ENCODE measurements around the gene DISC1. TPM values are rescaled to one million over a fixed set of nuclear protein-coding genes. Genes with fewer than 3 reads are reported as not detected.
"Not testable (repeated sequence)": the region's sequence is repeated elsewhere in the genome, so short reads cannot be mapped to it uniquely, and the experiment has no call there.

Gene DISC1
- total RNA-seq, 3 donors from 2014 or later = 4.8 to 11.3 (median 8.9) TPM

DNA sequence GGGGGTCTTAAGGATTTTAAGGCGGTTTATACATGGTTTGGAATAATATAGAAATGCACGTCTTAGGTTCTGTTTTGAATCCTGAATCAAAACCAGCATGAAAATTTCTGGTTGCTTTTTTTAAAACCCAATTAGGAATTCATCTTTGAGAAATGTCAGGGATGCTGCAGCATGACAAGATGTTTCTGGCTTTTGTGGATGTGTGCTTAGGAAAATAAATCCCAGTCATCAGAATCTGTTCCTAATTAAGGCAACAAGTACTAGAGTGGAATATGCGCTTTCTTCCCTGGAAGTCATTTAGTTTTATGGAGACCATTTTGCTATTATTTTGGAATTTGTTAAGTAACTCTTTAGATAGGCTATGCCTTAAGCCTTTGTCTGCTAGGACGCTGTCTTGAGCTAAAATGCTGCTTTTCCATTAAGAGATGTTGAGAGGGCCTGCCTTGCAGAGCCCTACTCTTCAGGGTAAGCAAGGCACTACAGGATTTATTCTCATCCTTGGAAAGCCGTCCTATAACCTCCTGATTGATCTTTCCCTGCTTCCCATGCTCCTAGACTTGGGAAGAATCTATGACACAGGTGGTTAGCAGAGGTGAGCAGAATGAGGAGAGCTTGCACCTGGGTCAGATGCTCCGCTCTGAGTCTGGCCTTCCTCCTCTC is 332.8 kb downstream of the DISC1 start:
- intact Hi-C loops (cut with DNase I, micrococcal nuclease) = no loop called here
- Histone ChIP-seq H3K4me1 (ENCODE audit: low read depth) (no peaks in the 10 kb centered on the region), H3K4me3 (no peak overlapping the region), H3K36me3 (ENCODE audit: low read depth) (no peaks in the 10 kb centered on the region), H3K9me3 (no peaks in the 10 kb centered on the region)
- TF ChIP-seq, protein P1, sequence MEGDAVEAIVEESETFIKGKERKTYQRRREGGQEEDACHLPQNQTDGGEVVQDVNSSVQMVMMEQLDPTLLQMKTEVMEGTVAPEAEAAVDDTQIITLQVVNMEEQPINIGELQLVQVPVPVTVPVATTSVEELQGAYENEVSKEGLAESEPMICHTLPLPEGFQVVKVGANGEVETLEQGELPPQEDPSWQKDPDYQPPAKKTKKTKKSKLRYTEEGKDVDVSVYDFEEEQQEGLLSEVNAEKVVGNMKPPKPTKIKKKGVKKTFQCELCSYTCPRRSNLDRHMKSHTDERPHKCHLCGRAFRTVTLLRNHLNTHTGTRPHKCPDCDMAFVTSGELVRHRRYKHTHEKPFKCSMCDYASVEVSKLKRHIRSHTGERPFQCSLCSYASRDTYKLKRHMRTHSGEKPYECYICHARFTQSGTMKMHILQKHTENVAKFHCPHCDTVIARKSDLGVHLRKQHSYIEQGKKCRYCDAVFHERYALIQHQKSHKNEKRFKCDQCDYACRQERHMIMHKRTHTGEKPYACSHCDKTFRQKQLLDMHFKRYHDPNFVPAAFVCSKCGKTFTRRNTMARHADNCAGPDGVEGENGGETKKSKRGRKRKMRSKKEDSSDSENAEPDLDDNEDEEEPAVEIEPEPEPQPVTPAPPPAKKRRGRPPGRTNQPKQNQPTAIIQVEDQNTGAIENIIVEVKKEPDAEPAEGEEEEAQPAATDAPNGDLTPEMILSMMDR (IDR thresholded peaks at IDR 0.05) = no peak
- ATAC-seq (no peak), DNase-seq (no peak)

DNA sequence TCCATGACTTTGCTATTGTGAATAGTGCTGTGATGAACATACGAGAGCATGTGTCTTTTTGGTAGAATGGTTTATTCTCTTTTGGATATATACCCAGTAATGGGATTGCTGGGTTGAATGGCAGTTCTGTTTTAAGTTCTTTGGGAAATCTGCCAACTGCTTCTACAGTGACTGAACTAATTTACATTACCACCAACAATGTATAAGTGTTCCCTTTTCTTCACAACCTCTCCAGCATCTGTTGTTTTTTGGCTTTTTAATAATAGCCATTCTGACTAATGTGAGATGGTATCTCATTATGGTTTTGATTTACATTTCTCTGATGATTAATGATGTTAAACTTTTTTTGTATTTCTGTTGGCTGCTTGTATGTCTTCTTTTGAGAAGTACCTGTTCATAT is 335.2 kb downstream of the DISC1 start:
- H3K9me3 ChIP-seq; ATAC-seq; H3K4me3 ChIP-seq; DNase-seq; H3K4me1 ChIP-seq (ENCODE audit: low read depth); H3K36me3 ChIP-seq (ENCODE audit: low read depth); intact Hi-C loops (cut with DNase I, micrococcal nuclease): not testable (repeated sequence)

DNA sequence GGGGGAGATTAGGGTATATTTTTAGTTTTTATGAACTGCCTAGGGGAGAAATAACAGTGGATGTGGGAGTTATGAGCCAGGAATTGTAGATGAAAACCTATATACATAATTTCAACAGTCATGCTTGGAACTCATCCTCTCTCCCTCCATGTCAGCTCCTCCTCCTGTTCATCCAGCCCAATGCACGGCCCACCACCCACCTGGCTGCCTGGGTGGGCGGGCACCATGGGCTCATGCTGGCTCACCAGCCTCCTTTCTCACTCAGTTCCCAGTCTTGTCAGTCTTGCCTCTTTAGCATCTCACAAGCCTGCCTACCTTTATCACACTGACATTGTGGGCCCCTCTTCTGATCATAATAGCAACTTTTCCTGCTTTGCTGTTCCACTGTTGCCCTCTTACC is 336.0 kb downstream of the DISC1 start:
- TF ChIP-seq, protein P1 (IDR thresholded peaks at IDR 0.05) = no peak
- intact Hi-C loops (cut with DNase I, micrococcal nuclease) = no loop called here
- no peak overlapping the region for H3K4me3 ChIP-seq
- DNase-seq = no peak
- H3K36me3 ChIP-seq (ENCODE audit: low read depth) = no peaks in the 10 kb centered on the region
- no peak for ATAC-seq
- H3K9me3 ChIP-seq = no peaks in the 10 kb centered on the region
- no peaks in the 10 kb centered on the region for H3K4me1 ChIP-seq (ENCODE audit: low read depth)

DNA sequence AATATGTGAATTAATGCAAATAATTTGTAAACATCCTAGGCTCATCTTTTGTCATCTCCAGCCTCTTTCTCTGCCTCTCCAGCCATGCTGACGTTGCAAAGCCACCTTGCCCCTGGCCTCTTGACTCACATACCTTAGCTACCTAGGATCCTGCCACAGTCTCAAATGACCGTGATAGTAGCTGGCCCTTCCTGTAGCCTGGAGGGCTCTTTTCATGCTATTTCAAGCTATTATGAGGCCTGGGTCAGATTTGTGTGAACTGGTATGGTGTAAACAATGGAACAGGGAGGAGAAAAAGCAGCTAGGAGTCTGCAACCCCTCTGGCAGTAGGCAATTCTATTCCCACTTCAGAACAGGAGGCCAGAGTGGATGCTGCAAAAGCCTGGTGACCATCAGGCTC is 337.7 kb downstream of the DISC1 start:
- TF ChIP-seq, protein P1 (IDR thresholded peaks at IDR 0.05) = no peak
- DNase-seq (no peak), ATAC-seq (no peak)
- no peaks in the 10 kb centered on the region for H3K36me3 ChIP-seq (ENCODE audit: low read depth)
- no peaks in the 10 kb centered on the region for H3K9me3 ChIP-seq
- no peaks in the 10 kb centered on the region for H3K4me1 ChIP-seq (ENCODE audit: low read depth)
- intact Hi-C loops (cut with DNase I, micrococcal nuclease) = no loop called here
- no peak overlapping the region for H3K4me3 ChIP-seq

DNA sequence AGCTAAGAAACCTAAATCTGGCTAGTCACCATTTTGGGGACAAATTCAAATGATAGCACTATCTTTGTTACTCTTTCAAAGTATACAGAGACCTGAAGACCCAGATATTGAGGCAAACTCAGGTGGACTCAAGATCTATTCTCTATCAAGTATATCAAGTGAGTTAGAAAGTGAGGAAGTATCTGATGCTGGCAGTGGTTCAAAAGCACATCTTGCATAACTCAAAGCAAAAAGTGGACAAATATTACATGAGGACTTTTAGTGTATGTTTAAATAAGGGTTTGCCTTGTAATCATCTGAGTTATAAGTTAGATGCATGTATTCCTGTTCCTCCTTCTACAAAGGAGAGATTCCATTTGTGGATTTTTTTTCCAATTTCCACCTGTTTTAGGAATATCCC is 338.4 kb downstream of the DISC1 start:
- H3K9me3 ChIP-seq = no peaks in the 10 kb centered on the region
- H3K4me1 ChIP-seq (ENCODE audit: low read depth) = no peaks in the 10 kb centered on the region
- intact Hi-C loops (cut with DNase I, micrococcal nuclease) = no loop called here
- no peak overlapping the region for H3K4me3 ChIP-seq
- ATAC-seq (no peak), DNase-seq (no peak)
- TF ChIP-seq, protein P1 (IDR thresholded peaks at IDR 0.05) = no peak
- H3K36me3 ChIP-seq (ENCODE audit: low read depth) = no peaks in the 10 kb centered on the region

DNA sequence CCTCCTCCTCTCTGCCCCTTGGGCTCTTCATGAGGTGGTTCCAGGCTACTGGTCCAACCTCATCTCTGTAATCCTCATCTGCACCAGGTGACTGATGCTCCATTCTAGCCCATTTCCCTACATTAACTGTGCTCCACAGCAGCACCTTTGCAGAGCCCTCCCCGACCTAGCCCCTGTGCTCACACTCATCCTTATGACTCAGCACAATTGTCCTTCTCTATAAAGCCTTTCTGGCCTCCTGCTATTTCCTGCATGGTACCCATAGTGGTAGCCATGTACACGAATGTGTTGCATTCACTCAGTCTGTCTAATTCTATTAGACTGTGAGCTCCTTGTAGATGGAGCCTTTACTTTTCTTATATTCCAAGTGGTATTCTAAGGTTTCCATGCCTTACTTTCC is 339.0 kb downstream of the DISC1 start:
- intact Hi-C loops (cut with DNase I, micrococcal nuclease) = no loop called here
- Histone ChIP-seq H3K9me3 (no peaks in the 10 kb centered on the region), H3K4me3 (no peak overlapping the region), H3K4me1 (ENCODE audit: low read depth) (no peaks in the 10 kb centered on the region), H3K36me3 (ENCODE audit: low read depth) (no peaks in the 10 kb centered on the region)
- ATAC-seq (no peak), DNase-seq (no peak)
- TF ChIP-seq, protein P1 (IDR thresholded peaks at IDR 0.05) = no peak
